Measurements from ENCODE around the gene PUS1. TPM values are rescaled to one million over a fixed set of nuclear protein-coding genes. Genes with fewer than 3 reads are reported as not detected.
"Not testable (repeated sequence)": the region's sequence is repeated elsewhere in the genome, so short reads cannot be mapped to it uniquely, and the experiment has no call there.

Gene PUS1
- total RNA-seq, 1 experiment from 2014 or later = 9.0 TPM

DNA sequence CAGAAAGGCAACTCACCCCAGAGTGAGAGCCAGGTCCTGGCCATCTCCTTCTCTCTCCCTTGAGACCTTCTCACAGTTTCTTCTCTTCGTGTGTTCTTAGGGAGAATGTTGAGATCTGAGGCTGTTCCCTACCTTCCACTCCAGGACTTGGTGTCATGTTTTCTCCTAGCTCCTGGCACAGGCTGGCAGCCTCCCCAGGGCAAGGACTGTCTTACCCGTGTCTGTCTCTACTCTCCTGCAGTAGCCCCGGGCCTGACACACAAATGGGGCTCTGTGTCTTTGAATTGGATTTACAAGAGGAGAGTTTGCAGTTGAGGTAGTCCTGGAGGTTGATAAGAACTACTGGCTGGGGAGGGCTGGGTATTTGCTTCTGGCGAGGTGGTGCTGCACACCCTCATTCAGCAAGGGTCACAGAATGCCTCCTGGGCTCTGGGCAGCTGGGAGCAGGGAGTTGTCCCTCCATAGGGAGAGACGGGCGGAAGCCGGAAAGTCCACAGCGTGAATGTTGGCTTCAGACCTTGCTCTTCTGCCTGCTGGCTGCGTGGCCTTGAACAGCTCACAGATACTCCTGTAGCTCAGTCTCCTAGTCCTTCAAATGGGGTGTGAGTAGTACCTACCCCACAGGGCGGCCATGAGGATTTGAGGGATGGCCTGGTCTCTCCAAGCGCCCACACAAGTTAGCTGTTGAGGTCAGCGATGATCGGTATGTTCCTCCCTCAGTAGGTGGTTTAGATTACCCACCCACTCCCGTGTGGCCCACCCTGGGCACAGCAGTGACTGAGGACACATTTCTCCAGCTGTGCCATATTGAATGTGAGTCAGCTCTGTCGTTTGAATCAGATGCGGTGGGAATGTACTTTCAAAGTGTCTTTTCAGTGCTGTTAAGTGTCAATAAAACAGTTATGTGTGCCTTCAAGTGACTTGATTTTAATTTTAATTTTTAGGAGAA is 30.8 kb downstream of the PUS1 start:
- no peak for DNase-seq (ENCODE audit: low spot score)

DNA sequence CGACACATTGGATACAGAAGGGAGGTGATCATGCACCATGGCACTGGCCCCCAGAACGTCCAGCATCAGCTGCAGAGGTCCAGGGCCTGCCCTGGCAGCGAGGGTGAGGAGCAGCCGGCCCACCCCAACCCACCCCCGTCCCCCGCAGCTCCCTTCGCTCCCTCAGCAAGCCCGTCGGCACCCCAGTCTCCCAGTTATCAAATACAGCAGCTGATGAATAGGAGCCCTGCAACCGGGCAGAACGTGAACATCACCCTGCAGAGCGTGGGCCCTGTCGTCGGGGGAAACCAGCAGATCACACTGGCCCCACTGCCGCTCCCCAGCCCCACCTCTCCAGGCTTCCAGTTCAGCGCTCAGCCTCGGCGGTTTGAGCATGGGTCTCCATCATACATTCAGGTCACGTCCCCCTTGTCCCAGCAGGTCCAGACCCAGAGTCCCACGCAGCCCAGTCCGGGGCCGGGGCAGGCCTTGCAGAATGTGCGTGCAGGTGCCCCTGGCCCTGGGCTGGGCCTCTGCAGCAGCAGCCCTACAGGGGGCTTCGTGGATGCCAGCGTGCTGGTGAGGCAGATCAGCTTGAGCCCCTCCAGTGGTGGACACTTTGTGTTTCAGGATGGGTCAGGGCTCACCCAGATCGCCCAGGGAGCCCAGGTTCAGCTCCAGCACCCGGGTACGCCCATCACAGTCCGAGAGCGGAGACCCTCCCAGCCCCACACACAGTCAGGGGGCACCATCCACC is 31.7 kb downstream of the PUS1 start:
- DNase-seq (ENCODE audit: low spot score) = not testable (repeated sequence)

DNA sequence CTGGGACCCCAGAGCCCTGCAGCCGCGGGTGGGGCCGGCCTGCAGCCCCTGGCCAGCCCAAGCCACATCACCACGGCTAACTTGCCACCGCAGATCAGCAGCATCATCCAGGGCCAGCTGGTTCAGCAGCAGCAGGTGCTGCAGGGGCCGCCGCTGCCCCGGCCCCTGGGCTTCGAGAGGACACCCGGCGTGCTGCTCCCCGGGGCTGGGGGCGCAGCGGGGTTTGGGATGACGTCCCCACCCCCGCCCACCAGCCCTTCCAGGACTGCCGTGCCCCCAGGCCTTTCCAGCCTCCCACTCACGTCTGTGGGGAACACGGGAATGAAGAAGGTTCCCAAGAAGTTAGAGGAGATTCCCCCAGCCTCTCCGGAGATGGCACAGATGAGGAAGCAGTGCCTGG is 32.3 kb downstream of the PUS1 start:
- not testable (repeated sequence) for DNase-seq (ENCODE audit: low spot score)

DNA sequence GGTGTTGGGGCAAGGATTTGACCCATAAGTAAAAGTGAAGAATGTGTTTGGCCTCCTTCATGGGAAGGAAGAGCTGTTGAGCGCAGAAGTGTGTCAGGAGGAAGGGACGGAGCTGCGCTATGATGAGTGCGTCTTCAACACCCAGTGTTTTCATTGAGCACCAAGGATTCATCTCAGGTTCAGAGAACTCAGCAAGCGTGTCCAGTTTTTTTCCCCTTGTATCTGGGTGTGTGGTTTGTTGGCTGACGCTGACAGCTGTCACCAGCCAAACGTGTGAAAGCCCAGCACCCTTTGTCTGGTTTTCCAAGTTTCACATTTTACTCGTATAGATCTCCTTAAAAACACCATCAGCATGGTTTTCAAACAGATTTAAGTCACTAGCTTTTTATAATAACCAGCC is 33.0 kb downstream of the PUS1 start:
- DNase-seq (ENCODE audit: low spot score) = no peak

DNA sequence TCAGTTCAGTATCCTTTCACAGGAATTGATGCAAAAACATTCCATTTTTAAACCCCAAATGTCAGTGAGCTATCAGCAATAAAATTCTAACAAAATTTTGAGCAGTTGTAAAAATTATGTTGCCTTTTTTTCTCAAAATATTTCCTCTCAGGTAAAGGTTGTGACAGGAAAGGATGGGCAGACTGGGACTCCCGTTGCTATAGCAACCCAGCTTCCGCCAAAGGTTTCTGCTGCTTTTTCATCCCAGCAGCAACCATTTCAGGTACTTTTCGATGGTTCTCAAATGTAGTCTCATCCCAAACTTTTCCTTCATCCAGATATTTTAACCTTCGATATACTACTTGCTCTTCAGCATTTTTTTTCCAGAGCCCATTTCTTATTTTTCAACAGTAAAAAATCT is 34.3 kb downstream of the PUS1 start:
- DNase-seq (ENCODE audit: low spot score) = no peak

DNA sequence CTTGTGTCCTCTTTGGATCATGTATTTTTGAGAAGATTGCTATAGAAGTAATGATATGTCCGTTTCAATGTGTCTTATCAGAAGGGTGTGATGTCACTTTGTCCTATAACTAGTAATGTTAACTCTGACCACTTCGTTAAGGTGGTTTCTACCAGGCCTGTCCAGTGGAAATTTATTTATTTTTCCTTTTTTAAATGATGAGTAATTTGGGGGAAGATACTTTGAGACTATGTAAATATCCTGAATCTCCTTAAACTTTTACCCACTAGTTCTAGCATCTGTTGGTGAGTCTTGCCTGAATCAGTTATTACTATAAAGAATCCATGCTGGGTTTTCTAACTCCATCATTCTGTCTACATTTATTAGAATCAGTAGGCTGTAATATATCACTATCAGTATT is 36.0 kb downstream of the PUS1 start:
- no peak for DNase-seq (ENCODE audit: low spot score)

DNA sequence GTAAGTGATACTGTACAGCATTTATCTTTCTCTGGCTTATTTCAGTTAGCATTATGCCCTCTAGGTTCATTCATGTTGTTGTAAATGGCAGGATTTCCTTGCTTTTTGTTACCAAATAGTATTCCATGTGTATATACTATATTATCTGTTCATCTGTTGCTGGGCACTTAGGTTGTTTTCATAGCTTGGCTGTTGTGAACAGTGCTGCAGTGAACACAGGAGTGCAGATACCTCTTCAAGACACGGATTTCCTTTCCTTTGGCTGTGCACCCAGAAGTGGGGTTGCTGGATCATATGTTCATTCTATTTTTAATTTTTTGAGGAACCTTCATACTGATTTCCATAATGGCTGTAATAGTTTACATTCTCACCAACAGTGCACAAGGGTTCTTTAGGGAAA is 42.1 kb downstream of the PUS1 start:
- no peak for DNase-seq (ENCODE audit: low spot score)

DNA sequence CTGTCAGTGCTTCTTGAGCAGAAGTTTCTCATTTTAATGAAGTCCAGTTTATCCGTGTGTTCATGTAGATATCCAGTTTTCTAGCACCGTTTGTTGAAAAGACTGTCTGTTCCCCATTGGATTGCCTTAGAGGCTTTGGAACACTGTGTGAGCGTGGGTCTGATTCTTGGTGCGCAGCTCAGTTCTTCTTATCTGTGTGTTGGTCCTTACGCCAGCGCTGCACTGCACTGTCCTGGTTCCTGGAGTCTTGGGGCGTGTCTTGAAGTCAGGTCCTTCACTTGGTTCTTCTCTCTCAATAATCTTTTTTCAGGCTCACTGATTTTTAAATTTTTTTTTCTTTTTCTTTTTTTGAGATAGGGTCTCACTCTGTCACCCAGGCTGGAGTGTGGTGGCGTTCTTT is 46.2 kb downstream of the PUS1 start:
- no peak for DNase-seq (ENCODE audit: low spot score)

DNA sequence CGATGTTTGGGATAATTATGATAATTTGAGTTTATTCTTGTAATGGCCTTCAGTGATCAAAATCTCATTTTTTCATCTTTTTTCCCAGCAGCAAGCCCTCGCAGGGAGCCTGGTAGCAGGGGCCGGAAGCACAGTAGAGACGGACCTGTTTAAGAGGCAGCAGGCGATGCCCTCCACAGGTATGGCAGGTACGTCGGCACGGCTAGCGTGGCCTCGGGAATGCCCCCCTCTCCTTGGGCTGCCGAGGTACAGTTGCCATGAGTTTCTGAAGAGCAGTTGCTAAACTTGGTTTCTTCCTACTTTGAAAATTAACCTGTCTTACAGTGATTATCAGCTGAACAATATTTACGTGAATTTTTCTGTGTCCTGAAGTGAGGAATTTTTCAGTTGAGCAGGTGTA is 50.5 kb downstream of the PUS1 start:
- DNase-seq (ENCODE audit: low spot score) = no peak

DNA sequence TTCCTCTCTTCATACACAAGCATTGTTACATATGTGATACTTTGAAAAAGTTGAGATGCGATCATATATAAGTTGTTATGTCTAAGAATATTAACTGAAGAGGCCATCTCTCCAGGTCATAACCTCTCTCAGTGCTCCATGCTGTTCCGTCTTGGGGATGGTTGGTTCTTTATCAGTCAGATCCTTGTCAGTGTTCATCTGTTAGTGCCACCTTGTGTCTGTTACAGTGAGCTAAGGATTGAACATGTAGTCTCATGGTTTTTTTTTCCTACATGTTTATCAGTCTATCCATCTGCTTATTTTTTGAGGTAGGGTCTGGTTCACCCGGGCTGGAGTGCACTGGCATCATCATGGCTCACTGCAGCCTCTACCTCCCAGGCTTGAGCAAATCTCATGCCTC is 51.2 kb downstream of the PUS1 start:
- DNase-seq (ENCODE audit: low spot score) = no peak

DNA sequence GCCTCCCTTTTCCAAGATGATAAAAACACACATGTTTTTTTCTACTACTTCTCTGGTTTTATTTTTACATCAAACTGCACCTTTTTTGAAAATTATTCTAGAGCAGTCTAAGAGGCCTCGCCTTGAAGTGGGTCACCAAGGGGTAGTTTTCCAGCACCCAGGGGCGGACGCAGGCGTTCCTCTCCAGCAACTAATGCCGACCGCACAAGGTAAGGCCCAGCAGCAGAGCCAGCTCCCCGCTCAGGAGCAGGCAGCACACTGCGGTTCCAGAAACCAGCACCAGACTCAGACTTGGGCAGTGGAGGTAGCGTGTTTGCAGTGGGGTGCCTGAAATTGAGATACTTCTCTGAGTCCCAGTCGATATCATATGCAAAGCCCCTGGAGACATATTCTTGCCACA is 52.3 kb downstream of the PUS1 start:
- DNase-seq (ENCODE audit: low spot score) = no peak

DNA sequence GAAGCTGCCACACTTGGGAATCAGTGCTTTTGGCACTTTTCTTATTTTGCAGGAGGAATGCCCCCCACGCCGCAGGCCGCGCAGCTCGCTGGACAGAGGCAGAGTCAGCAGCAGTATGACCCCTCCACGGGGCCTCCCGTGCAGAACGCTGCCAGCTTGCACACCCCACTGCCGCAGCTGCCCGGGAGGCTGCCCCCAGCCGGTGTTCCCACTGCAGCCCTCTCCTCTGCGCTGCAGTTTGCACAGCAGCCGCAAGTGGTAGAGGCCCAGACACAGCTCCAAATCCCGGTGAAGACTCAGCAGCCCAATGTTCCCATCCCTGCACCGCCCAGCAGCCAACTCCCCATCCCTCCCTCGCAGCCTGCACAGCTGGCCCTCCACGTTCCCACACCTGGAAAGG is 53.0 kb downstream of the PUS1 start:
- no peak for DNase-seq (ENCODE audit: low spot score)

DNA sequence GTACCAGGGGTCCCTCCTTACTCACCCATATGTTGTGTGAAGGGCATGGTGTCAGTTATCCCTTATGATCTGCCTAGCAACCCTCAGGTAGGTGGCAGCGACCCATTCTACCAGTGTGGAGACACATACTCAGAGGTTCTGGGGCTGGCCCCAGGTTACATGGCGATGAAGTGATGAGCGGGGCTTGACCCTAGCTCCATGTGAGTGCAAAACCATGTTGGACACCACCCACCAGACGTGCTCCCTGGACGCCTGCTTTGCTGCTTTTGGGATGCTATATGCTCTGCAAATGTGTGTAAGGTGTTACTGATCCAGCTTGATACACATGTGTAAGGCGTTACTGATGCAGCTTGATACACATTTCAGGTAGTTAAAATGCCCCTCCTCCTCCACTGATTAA is 54.0 kb downstream of the PUS1 start:
- no peak for DNase-seq (ENCODE audit: low spot score)

DNA sequence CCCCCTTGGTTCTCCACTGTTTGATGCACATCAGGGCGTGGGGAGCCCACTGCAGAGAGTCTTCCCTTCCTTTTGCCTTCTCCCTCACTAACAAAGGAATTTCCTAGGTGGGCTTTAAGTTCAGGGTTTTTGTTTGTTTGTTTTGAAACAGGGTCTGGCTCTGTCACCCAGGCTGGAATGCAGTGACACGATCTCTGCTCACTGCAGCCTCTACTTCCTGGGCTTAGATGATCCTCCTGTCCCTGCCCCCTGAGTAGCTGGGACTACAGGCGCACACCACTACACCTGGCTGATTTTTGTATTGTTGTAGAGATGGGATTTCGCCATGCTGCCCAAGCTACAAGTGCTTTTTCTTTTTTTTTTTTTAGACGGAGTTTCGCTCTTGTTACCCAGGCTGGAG is 54.5 kb downstream of the PUS1 start:
- DNase-seq (ENCODE audit: low spot score) = no peak

DNA sequence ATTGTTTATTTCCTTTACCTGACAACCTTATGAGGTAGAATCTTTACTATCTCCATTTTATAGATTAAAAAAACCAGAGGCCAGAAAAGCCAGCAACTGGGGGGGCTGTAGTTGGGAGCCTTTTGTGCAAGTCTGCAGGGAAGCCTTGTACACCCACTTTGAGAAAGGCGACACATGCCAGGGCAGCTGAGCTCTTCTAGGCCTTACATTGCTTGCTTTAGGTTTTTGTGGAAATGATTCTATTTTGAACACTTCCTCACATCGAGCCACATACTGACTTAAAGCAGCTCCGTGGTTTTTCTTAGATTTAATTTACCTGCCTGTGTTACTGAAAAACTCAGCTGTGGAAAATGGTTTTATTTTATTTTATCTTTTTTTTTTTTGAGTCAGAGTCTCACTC is 55.3 kb downstream of the PUS1 start:
- no peak for DNase-seq (ENCODE audit: low spot score)

DNA sequence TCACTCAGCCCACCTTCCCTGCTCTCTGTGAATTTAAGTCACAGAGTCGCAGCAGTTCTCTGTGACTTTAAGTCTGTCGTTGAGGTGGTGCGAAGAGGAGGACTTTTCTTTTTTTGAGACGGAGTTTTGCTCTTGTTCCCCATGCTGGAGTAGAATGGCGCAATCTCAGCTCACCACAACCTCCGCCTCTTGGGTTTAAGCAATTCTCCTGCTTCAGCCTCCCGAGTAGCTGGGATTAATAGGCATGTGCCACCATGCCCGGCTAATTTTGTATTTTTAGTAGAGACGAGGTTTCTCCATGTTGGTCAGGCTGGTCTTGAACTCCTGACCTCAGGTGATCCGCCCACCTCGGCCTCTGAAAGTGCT is 56.4 kb downstream of the PUS1 start:
- DNase-seq (ENCODE audit: low spot score) = not testable (repeated sequence)

DNA sequence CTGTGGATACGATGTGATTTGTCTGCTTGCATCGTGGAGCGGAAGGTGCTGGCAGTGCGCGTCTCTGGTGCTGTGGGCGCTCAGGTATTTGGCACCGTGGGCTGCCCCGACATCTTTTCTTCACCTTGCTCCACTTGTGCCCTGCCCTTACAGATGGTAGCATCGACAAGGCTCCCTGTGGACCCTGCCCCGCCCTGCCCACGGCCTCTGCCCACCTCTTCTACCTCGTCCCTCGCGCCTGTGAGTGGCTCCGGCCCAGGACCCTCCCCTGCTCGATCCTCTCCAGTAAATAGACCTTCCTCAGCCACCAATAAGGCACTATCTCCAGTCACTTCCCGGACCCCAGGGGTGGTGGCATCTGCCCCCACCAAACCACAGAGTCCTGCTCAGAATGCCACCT is 57.3 kb downstream of the PUS1 start:
- no peak for DNase-seq (ENCODE audit: low spot score)

DNA sequence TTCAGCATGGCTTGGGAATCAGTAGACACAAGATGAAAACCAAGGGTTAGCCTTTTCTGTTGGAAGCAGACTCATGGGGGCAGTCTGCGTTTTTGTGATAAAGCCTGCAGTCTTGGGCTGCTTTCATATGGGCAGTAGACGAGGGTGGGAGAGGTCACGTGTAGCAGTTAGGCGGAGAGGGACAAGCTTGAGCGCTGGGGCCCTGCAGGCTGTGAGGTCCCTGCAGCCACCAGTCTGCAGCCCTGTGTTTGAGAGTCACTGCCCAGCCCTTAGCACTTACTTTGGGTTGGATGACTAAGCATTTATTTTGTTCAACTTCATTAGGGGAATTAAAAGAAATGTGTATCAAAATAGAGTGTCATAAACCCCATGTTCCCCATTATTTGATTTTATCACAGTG is 57.8 kb downstream of the PUS1 start:
- DNase-seq (ENCODE audit: low spot score) = no peak

DNA sequence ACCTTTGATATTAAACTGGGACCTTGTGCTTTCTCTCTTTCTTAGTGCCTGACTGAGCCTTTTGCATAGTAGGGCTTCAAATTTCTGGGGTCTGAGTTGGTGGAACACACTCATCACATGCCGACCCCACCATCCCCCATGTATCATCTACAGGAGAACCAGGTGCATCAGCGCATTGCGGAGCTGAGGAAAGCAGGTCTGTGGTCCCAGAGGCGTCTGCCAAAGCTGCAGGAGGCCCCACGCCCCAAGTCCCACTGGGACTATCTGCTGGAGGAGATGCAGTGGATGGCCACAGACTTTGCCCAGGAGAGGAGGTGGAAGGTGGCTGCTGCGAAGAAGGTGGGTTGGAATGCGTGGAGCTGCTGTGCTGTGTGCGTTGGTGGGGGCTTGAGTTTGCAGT is 58.5 kb downstream of the PUS1 start:
- no peak for DNase-seq (ENCODE audit: low spot score)

DNA sequence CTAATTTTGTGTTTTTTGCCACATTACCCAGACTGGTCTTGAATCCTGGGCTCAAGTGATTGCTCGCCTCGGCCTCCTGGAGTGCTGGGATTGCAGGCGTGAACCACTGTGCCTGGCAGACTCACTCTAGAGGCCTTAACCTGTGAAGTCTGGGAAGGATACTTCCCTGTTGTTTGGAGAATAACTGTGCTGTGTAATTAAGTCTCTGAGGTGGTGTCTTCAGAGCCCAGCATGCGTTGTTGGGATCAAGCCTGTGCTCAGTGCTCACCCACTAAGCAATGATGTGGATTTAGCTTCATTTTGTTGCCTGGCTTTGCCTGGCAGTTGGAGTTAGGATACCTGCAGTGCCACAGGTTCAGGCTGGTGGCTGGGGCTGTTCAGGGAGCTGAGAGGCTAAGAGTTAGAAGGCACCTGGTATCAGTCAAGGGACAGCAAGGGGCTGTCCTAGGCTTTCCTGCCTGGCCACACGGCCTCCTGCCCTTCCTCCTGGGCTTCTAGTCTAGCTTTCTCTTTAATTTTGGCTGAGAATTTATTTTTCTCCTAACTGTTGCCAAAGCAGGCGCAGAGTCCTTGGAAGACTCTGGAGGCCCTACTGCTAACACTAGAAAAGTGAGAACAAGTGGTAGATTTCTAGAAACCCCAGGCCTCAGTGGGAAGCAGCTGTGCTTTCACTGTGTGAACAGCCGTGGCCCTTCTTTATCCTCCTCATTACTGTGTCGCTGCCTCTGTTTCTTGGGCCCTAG is 59.1 kb downstream of the PUS1 start:
- DNase-seq (ENCODE audit: low spot score) = no peak

DNA sequence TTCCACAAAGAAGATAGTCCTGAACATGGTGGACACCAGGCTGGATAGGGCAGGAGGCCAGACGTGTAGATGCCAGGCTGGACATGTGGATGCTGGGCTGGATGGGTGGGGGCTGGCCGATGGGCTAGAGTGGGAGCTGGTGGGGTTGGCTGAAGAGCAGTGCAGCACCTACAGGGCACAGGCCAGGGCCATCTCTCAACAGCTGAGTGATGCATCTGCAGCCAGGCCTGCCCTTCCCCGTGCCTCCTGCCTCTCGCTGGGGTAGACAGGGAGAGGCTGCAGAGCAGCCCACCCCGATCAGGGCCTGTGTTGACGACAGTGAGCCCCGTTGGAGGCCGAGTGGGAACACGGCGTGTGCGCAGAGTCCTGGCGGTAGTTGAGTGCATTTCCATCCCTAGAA is 59.9 kb downstream of the PUS1 start:
- no peak for DNase-seq (ENCODE audit: low spot score)

All from H4 (cell line).